ENCODE data around the gene SCNN1A. TPM values are rescaled to one million over a fixed set of nuclear protein-coding genes. Genes with fewer than 3 reads are reported as not detected.

The SCNN1A gene
- total RNA-seq, 2 experiments from 2014 or later = 0.78 to 1.3 TPM

DNA sequence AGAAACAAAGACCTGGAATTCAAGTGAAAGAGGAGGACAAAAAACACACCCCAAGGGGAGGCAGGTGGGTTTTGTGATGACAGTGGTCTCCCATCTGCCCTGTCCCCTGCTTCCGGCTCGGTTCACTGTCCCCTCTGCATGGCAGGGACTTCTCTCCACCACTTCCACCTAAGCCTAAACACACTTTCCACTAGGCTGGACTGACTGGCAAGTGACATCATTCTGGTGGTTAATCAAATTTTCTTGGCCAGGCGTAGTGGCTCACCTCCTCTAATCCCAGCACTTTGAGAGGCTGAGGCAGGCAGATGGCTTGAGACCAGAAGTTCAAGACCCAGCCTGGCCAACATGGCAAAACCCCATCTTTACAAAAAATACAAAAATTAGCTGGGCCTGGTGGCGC, 53.0 kb downstream of the SCNN1A start:
- POLR2A ChIA-PET = interaction anchor here (0.7 to 2.0 kb wide), 5 partner anchors 9 to 148 kb away, joined by 3 to 6 read pairs (median 3); partner anchors contain the start of genes TAPBPL and VAMP1
- no peak for DNase-seq
- Mint-ChIP-seq H3K36me3 (ENCODE audit: low read depth) (peaks cover 6% of the 10 kb centered on the region), H3K4me3 (no peak overlapping the region), H3K27ac (no peak overlapping the region), H3K9me3 (no peaks in the 10 kb centered on the region), H3K27me3 (peaks cover 5% of the 10 kb centered on the region), H3K4me1 (peaks cover 50% of the 10 kb centered on the region)
- CTCF ChIA-PET = interaction anchor here (1.2 to 2.4 kb wide), 8 partner anchors 13 to 148 kb away, joined by 3 to 36 read pairs (median 6); partner anchors contain the start of gene VAMP1

DNA sequence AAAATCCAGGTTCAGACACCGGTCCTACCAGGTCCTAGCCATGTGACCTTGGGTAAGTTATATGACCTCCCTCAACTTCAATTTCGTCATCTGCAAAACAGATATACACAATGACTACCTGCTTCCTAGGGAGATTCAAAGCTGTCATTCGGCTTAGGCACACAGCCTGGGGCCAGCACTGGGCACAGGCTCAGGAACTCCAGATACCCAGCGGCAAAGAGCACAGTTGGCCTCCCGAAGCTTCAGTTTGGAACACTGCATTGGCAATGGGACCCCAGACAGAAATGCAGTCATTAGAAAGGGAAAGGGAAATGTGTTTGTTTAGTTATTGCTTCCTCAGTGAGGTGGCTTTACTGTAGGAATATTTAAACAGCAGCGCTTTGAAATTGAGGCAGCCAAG, 53.5 kb downstream of the SCNN1A start:
- Mint-ChIP-seq H3K27me3 (peaks cover 5% of the 10 kb centered on the region), H3K4me3 (no peak overlapping the region)
- POLR2A ChIA-PET = interaction anchor here (0.9 to 2.0 kb wide), 2 partner anchors 46 to 130 kb away, joined by 3 to 6 read pairs; partner anchors contain the start of gene TAPBPL

DNA sequence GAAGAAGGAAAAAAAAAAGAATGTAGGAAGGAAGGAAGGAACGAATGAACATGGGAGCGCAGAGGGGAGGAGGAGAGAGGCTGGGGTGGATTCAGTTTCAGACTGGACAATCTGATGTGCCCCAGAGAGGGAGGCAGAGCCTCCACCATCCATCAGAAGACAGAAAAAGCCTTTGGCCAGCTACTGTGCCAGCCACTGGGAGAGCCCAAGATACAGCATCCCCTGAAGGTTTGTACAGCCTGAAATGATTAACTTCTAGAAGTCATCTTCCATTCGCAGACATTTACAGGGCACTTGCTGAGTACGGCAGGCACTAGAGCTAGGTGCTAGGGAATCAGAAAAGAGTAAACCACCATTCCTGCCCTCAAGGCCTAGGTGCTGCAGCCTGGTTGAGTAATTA, 55.9 kb downstream of the SCNN1A start:
- no peak for DNase-seq
- Mint-ChIP-seq H3K9me3 (no peaks in the 10 kb centered on the region), H3K36me3 (ENCODE audit: low read depth) (no peaks in the 10 kb centered on the region), H3K4me1 (peaks cover 33% of the 10 kb centered on the region), H3K27me3 (peaks cover 5% of the 10 kb centered on the region), H3K4me3 (no peak overlapping the region), H3K27ac (no peak overlapping the region)
- CTCF ChIA-PET = interaction anchor here (1.0 to 2.8 kb wide), 3 partner anchors 16 to 132 kb away, joined by 3 to 9 read pairs (median 3); partner anchors contain the start of gene TAPBPL
- POLR2A ChIA-PET = interaction anchor here (0.6 to 1.4 kb wide), 3 partner anchors 12 to 44 kb away, joined by 3 to 4 read pairs (median 3); no protein-coding TSS in a partner anchor

More for the DNA sequence above, 53.5 kb downstream of the SCNN1A start:
- peaks cover 6% of the 10 kb centered on the region for H3K36me3 Mint-ChIP-seq (ENCODE audit: low read depth)
- CTCF ChIA-PET = interaction anchor here (2.4 kb wide), 1 partner anchor 24 kb away, joined by 8 read pairs; no protein-coding TSS in a partner anchor
- DNase-seq = no peak
- H3K4me1 Mint-ChIP-seq = peaks cover 50% of the 10 kb centered on the region
- no peak overlapping the region for H3K27ac Mint-ChIP-seq
- no peaks in the 10 kb centered on the region for H3K9me3 Mint-ChIP-seq

DNA sequence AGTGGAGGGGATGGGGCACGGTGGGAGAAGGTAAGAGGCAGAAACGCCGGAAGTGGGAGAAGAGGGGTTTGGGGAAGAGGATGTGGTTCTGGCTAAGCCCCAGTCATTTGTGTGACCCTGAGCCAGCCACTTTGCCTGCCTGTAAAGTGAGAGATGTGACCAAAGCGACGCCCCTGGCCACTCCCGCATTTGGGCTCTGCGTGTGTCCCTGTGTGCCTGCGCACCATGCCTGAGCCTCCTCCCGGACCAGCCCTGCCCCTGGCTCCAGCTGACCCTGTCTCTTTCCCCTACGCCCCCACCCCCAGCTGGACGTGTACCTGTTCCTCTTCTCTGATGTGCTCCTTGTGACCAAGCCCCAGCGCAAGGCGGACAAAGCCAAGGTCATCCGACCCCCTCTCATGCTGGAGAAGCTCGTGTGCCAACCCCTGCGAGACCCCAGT, 56.9 kb downstream of the SCNN1A start:
- H3K27ac Mint-ChIP-seq = no peak overlapping the region
- no peak overlapping the region for H3K4me3 Mint-ChIP-seq
- DNase-seq = no peak
- POLR2A ChIA-PET = interaction anchor here (1.4 kb wide), 1 partner anchor 11 kb away, joined by 4 read pairs; no protein-coding TSS in a partner anchor
- no peaks in the 10 kb centered on the region for H3K9me3 Mint-ChIP-seq
- H3K4me1 Mint-ChIP-seq = peaks cover 24% of the 10 kb centered on the region
- H3K27me3 Mint-ChIP-seq = peaks cover 5% of the 10 kb centered on the region
- CTCF ChIA-PET = interaction anchor here (2.8 kb wide), 1 partner anchor 17 kb away, joined by 9 read pairs; no protein-coding TSS in a partner anchor
- H3K36me3 Mint-ChIP-seq (ENCODE audit: low read depth) = no peaks in the 10 kb centered on the region

DNA sequence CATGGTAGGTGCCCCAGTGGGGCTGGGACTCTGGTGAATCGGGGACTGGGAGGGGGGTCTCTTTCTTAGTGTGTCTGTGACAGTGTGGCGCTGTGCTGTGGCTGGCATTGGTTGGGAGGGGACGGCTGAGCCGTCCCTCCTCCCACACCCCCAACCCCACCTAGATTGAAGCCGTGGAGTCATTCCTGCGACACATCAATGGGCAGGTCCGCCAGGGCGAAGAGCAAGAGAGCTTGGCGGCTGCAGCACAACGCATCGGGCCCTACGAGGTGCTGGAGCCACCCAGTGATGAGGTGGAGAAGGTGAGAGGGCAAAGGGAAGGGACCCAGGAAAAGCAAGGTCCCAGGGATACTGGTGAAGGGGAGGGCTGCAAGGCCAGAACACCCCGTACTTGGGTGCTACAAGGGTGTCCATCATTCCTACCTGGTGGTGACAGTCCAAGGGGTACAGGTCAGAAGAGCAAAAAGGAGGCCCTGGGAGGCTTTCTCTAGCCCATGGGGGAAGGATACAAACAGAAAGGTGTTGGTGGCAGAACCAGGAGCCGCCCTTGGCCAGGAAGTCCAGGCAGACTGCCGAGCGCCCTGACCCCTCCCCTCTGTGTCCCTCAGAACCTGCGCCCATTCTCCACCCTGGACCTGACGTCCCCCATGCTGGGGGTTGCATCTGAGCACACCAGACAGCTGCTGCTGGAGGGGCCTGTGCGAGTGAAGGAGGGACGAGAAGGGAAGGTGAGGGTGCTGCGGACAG, 57.5 kb downstream of the SCNN1A start:
- no peak overlapping the region for H3K27ac Mint-ChIP-seq
- H3K36me3 Mint-ChIP-seq (ENCODE audit: low read depth) = no peaks in the 10 kb centered on the region
- peaks cover 18% of the 10 kb centered on the region for H3K4me1 Mint-ChIP-seq
- DNase-seq = no peak
- no peaks in the 10 kb centered on the region for H3K9me3 Mint-ChIP-seq
- no peak overlapping the region for H3K4me3 Mint-ChIP-seq
- ChIA-PET POLR2A (interaction anchor here (1.4 kb wide), 1 partner anchor 10 kb away, joined by 4 read pairs; no protein-coding TSS in a partner anchor), CTCF (interaction anchor here (2.8 kb wide), 1 partner anchor 17 kb away, joined by 9 read pairs; no protein-coding TSS in a partner anchor)
- H3K27me3 Mint-ChIP-seq = peaks cover 5% of the 10 kb centered on the region

DNA sequence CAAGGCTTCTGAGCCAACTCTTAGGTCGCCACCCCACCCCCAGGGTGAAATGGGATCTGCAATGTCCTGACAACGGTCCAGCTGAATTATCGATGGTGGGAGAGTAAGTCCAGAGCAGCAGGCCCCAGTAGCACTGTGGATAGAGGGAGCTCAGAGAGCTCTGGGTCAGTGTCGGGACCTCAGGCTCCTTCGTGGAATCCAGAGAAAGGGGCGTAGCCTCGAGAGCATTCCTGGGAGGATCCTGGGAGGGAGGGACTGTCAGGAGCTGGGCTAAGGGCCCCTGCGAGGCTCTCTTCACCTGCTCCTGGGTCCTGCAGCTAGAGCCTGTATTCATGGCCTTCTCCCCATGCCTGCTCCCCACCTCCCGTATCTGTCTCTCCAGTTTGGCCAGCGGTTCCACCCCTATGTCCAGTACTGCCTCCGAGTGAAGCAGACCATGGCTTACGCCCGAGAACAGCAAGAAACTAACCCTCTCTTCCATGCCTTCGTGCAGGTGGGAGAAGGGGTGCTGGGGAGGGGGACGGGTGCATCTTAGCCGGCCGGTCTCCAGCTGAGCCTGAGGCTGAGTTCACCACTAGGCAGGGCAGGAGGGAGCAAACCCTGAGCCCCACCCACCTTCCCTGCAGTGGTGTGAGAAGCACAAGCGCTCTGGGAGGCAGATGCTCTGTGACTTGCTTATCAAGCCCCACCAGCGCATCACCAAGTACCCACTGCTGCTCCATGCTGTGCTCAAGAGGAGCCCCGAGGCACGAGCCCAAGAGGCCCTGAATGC, 58.3 kb downstream of the SCNN1A start:
- no peak for DNase-seq
- CTCF ChIA-PET = interaction anchor here (1.0 kb wide), 1 partner anchor 10 kb away, joined by 3 read pairs; no protein-coding TSS in a partner anchor

DNA sequence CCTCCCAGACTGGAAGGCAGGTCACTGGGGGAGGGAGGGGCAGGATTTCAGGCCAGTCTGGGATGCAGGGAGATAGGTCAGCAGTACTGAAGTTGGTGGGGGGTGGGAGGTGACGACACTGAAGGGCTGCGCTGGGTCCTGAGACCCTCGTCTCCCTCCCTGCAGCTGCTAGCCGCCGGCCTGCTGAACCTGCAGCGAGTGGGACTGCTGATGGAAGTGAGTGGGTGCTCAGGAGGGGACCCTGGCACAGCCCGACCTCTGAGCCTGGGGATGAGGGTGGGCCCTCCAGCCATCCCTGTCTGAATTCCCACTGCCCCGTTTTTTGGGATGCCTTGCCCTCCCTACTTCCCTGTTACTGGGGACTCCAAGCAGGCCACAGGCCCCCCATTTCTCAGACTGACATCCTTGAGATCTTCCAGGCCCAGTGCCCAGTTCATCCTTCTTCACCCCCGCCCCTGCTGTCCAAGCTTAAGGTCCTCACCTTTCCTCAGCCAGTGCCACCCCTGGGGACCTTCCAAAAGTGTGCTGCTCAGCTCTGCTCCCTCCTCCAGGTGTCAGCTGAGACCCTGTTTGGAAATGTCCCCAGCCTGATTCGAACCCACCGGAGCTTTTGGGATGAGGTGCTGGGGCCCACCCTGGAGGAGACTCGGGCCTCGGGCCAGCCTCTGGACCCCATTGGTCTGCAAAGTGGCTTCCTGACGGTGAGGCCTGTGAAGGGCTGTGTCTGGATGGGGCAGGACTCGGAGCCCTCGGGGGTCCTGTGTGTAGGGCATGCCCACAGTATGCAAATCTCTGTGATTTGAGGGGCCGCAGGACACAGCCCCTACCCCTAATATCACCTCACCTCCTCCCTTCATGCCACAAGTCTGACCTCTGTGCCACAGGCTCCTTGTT, 59.4 kb downstream of the SCNN1A start:
- DNase-seq = no peak
- POLR2A ChIA-PET = interaction anchor here (1.4 to 1.9 kb wide), 2 partner anchors 20 to 155 kb away, joined by 4 to 5 read pairs; partner anchors contain the start of gene VAMP1

More for the DNA sequence above, 58.3 kb downstream of the SCNN1A start:
- POLR2A ChIA-PET = interaction anchor here (1.4 to 1.9 kb wide), 2 partner anchors 18 to 154 kb away, joined by 4 to 5 read pairs; partner anchors contain the start of gene VAMP1
- Mint-ChIP-seq H3K27me3 (peaks cover 6% of the 10 kb centered on the region), H3K27ac (no peak overlapping the region), H3K36me3 (ENCODE audit: low read depth) (no peaks in the 10 kb centered on the region), H3K9me3 (no peaks in the 10 kb centered on the region), H3K4me3 (no peak overlapping the region), H3K4me1 (peaks cover 19% of the 10 kb centered on the region)

DNA sequence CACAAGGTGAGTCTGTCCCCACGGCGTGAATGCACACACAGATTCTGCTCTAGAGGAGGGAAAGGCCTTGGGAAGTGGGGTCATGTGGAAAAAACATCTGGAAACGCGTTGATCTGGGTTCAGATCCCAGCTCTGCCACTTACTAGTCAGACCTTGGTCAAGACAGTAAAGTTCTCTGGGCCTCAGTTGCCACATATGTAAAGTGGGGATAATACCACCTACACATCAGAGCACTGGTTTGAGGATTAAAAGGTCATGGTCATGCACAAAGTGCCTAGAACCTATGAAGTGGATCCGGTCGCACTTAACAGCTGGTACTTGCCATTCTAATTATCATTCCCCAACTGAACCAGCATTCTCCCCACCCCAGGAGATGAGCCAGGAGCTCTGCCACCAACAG, 60.2 kb downstream of the SCNN1A start:
- H3K4me3 Mint-ChIP-seq = no peak overlapping the region
- no peaks in the 10 kb centered on the region for H3K9me3 Mint-ChIP-seq
- H3K27me3 Mint-ChIP-seq = peaks cover 12% of the 10 kb centered on the region
- ChIA-PET POLR2A (interaction anchor here (1.9 kb wide), 1 partner anchor 155 kb away, joined by 5 read pairs; the partner anchor contains the start of gene VAMP1), CTCF (interaction anchor here (0.6 kb wide), 1 partner anchor 315 kb away, joined by 4 read pairs; no protein-coding TSS in a partner anchor)
- H3K36me3 Mint-ChIP-seq (ENCODE audit: low read depth) = no peaks in the 10 kb centered on the region
- DNase-seq = no peak
- peaks cover 16% of the 10 kb centered on the region for H3K4me1 Mint-ChIP-seq
- no peak overlapping the region for H3K27ac Mint-ChIP-seq

More for the DNA sequence above, 59.4 kb downstream of the SCNN1A start:
- H3K4me1 Mint-ChIP-seq = peaks cover 16% of the 10 kb centered on the region
- CTCF ChIA-PET = interaction anchor here (1.0 kb wide), 1 partner anchor 11 kb away, joined by 3 read pairs; no protein-coding TSS in a partner anchor
- H3K36me3 Mint-ChIP-seq (ENCODE audit: low read depth) = no peaks in the 10 kb centered on the region
- no peak overlapping the region for H3K4me3 Mint-ChIP-seq
- H3K27ac Mint-ChIP-seq = no peak overlapping the region
- H3K27me3 Mint-ChIP-seq = peaks cover 12% of the 10 kb centered on the region
- no peaks in the 10 kb centered on the region for H3K9me3 Mint-ChIP-seq

DNA sequence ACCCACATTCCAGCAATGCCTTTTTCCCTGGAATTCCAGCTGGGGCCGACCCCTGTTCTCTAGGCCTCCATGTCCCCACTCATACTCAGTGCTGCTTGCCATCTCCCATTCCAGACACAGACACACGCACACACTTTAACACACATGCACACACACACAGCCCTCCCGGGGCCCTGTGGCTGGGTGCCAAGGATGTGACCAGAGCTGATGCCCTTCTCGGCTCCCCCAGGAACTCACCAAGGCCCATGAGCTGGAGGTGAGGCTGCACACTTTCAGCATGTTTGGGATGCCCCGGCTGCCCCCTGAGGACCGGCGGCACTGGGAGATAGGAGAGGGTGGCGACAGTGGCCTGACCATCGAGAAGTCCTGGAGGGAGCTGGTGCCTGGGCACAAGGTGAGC, 60.6 kb downstream of the SCNN1A start:
- H3K9me3 Mint-ChIP-seq = no peaks in the 10 kb centered on the region
- no peak for DNase-seq
- ChIA-PET CTCF (interaction anchor here (0.6 kb wide), 1 partner anchor 315 kb away, joined by 4 read pairs; no protein-coding TSS in a partner anchor), POLR2A (interaction anchor here (1.9 kb wide), 1 partner anchor 156 kb away, joined by 5 read pairs; the partner anchor contains the start of gene VAMP1)
- H3K4me1 Mint-ChIP-seq = peaks cover 16% of the 10 kb centered on the region
- H3K4me3 Mint-ChIP-seq = no peak overlapping the region
- H3K27me3 Mint-ChIP-seq = peaks cover 14% of the 10 kb centered on the region
- H3K27ac Mint-ChIP-seq = no peak overlapping the region
- no peaks in the 10 kb centered on the region for H3K36me3 Mint-ChIP-seq (ENCODE audit: low read depth)

DNA sequence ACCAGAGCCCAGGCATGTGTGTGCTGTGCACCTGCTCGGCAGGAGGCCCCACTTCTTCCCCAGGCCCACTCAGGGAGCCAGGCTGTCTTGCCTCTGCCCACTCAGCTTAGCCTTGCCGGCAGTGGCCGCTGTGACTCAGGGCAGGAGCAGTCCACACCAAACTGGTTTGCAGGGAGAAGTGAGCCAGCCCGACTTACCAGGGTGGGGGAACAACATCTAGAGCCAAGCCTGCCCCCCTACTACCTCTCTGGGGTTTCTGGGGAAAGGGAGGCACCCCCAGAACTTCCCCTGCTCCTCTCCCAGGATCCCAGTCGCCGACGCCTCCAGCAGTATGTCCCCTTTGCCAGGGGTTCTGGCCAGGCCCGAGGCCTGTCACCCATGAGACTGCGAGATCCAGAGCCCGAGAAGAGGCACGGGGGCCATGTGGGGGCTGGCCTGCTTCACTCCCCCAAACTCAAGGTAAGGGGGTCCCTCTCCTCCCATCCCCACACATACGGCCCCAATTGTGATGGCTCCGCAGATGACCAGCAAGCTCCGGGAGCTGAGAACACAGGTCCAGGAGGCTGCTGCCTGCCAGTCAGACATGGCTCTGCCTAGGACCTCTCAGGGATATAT, 61.9 kb downstream of the SCNN1A start:
- Mint-ChIP-seq H3K27ac (no peak overlapping the region), H3K4me1 (peaks cover 11% of the 10 kb centered on the region), H3K4me3 (no peak overlapping the region), H3K9me3 (no peaks in the 10 kb centered on the region), H3K36me3 (ENCODE audit: low read depth) (no peaks in the 10 kb centered on the region), H3K27me3 (peaks cover 22% of the 10 kb centered on the region)
- POLR2A ChIA-PET = no interaction called here
- CTCF ChIA-PET = no interaction called here
- no peak for DNase-seq

DNA sequence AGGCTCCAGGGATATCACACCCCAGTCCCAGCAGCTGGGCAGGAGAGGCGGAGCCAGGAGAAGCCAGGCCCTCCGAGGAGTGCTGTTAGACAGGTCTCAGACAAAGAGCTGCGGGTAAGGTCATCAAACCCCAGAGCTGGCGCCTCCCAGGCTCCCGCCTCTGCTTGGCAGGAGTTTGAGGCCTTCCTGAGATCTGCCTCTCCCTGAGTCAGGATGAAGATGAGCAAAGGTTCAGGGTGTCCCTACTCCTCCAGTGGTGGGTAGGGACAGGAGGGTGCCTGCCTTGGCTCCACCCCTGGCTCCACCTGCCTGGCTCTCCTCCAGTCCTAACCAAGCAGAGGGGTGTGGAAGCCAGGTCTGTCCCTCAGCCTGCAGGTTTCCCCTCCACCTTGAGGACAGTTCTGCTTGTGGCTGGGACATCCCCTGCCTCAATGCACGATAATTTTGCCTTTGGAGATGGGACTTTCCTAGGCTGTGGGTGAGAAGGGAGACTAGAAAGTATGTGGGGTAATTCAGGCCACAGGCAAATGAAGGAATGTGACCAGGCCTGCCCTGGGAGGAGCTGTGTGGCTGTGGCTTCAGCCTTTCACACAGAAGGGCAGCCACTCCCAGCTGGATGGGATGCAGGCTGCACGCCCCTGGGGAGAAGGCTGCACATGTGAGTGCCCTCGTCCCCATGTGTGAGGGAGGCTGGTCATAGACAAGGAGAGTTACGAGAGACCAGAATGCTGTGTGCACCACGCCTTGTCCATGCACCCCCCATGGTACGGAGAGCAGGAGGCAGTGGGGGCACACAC, 62.6 kb downstream of the SCNN1A start:
- H3K4me3 Mint-ChIP-seq = no peak overlapping the region
- CTCF ChIA-PET = no interaction called here
- POLR2A ChIA-PET = no interaction called here
- no peak overlapping the region for H3K27ac Mint-ChIP-seq
- no peaks in the 10 kb centered on the region for H3K36me3 Mint-ChIP-seq (ENCODE audit: low read depth)
- DNase-seq = no peak
- peaks cover 23% of the 10 kb centered on the region for H3K27me3 Mint-ChIP-seq
- peaks cover 4% of the 10 kb centered on the region for H3K4me1 Mint-ChIP-seq
- H3K9me3 Mint-ChIP-seq = no peaks in the 10 kb centered on the region

All from activated CD4-positive, alpha-beta memory T cell treated with anti-CD3 and anti-CD28 coated beads, Interleukin-2, amount 10 ng/mL, durations not matched to agents 7 days and 5 days (primary cell).